Stimulated activated CD4-positive, alpha-beta T cell treated with anti-CD3 and anti-CD28 coated beads, Interleukin-15, amount 100 ng/mL, for 1 hour (primary cell): Measurements from ENCODE around the gene RS1.

Experiments used
- DNase-seq, 2 donors: peaks; one replicate each; pipeline ENCODE4 v3.0.0-alpha.2; 2020; ENCODE audit warnings: low read depth in 1 of 2, low spot score in 1 of 2

The RS1 gene

DNA sequence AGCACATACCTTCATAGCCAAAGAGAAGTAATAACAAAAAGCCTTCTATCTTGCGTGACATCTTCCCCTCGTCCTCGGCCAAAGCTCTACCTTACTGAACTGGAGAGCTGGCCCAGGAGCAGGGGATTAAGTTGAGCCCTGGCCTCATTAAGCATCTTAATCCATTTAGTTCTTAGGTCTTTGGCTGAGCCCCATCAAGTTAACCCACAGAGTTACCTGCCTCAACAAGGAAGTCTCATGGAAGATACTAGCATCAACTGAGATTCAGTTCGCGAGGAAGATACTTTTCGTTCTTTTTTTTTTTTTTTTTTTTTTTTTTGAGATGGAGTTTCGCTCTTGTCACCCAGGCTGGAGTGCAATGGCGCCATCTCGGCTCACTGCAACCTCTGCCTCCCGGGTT is at the start of gene RS1:
TSS of gene RS1 (minus strand) at position 101 of the 400 bp plus-strand sequence. CDS start at position 61, 40 bp downstream.
- no peak for DNase-seq

DNA sequence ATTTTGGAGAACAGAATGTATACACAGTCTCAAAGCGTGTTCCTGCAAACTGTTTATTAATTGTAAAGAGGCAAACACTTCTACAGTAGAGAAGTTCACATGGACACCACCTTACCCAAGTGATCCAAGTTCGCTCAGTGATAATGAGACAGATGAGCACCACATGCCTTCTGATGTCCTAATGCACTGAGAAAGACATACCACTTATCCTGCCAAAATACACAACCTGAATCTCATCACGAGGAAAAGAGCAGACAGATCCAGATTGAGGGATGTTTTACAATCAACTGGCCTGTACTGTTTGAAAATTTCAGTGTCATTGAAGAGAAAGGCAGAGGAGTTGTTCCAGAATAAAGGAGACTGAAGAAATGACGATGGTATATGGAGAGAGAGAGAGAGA is 47.9 kb upstream of the RS1 start:
- DNase-seq: no peak

DNA sequence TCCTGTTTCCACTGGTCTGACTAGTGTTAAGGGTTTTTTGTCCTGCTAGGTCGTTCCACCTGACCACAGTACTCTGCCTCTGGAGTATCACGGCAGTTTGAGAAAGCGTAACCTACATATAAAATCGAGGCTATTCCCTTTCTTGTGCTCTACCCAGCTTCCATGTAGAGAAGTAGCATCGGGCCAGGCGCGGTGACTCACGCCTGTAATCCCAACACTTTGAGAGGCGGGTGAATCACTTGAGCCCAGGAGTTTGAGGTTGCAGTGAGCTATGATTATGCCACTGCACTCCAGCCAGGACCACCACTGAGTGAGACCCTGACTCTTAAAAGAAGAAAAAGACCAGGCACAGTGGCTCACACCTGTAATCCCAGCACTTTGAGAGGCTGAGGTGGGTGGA is 43.0 kb upstream of the RS1 start:
- DNase-seq: no peak

DNA sequence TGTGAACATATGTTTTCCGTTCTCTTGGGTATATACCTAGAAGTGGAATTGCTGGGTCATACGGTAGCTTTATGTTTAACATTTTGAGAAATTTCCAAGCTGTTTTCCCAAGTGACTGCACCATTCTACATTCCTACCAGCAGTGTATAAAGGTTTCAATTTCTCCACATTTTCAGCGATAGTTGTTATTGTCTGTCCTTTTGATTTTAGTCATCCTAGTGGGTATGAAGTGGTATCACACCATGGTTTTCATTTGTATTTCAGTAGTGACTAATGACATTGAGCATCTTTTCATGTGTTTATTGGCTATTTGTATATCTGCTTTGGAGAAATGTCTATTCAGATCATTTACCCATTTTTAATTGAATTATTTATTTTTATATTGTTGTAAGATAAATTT is 37.9 kb upstream of the RS1 start:
- no peak for DNase-seq

DNA sequence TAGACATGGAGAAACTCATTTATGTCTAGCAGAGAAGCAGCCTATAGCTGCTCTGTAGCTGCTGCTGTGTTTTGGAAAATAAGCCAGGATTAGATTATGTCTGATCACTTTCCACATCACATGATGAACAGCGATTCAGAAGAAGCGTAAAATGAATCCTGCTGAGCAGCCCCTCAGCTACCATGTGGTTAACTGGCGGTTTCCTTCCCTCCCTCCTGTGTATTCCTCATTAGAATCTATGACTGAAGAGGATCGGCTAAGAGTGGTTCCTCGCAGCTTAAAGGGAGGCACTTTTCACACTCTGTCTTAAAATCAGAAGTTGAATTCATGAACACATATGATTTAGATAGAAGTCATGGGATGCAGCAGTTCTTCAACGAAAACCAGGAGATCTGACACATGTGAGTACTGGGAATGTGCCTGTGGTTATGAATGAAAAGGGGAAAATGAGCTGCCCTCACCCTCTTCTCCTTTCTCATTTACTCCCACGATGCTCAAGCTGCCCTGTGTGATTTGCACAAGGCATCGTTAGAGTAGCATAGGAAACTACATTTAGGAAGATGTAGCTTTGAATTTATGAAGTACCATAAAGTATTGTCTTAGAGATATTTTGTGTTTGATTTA is 35.6 kb upstream of the RS1 start, which contains the start of gene PPEF1:
TSS of gene PPEF1 (plus strand) at position 220 of the 624 bp plus-strand sequence. CDS start at position 356, 136 bp downstream.
- no peak for DNase-seq

DNA sequence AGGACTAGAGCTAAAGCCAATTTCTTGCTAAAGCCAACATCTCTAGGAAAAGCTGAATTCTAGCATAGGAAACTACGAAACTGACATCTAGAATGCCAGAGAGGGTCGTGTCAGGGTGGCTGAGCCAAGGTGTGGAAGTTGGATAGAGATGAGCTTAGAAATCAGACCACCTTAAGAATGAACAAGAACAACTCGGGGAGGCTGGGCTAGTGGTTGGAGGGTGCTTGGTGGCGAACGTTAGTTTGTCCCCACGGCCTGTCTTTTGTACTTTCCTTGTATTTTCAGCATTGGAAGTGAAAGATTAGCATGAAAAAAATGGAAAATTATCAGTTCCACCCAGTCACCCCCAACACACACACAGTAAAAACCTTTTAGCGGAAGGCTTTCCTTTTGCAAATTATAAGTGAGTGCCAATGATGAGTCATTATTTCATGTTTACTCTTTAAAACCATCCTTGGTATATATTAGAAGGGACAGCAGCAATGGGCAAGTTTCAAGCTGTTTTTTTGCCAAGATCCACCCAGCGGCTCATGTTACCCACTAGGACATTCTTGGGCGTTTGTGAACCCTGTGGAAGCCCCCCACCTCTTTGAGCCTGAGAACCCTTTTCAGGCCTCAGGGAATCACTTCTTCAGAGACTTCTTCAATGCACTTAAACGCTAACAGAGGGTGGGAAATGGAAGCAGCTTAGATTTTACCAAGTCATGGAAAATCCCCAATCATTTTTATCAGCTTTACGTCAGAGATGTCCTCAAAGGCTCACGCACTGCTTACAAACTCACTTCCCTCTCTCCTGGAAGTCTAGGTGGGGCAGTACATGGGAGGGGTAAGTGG is 30.7 kb upstream of the RS1 start:
- no peak for DNase-seq

DNA sequence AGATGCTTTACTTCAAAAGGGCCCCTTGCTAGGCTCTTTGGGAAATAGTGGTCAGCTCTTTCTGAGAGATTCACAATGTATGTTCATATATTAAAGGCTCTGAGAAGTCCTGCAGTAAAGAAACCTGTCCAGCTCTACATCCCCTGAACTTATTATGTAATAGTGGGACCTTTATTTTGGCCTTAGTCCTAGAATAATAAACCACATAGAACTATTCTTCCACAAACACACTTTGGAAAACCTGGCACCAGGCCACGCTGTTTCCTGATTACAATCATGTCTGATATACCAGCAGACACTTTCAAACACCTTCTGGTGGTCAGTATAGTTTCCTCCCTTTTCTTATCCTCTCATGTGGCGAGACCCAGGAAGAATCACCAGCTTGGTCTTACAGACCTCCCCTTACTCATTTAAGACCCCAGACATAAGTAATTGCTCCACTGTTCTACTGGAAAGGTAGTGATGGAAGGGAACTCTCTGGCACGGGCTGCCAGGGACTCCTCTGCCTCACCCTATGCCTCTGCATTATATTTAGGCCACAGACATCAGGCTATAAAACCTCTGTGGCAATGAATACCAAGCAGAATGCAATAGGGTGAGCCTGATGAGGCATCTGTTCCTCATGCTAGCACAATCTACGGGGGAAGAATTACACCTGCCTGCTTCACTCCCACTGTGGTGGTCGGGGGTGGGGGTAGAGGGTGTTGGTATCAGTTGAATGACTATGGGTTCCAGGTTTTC is 29.9 kb upstream of the RS1 start:
- DNase-seq: no peak

DNA sequence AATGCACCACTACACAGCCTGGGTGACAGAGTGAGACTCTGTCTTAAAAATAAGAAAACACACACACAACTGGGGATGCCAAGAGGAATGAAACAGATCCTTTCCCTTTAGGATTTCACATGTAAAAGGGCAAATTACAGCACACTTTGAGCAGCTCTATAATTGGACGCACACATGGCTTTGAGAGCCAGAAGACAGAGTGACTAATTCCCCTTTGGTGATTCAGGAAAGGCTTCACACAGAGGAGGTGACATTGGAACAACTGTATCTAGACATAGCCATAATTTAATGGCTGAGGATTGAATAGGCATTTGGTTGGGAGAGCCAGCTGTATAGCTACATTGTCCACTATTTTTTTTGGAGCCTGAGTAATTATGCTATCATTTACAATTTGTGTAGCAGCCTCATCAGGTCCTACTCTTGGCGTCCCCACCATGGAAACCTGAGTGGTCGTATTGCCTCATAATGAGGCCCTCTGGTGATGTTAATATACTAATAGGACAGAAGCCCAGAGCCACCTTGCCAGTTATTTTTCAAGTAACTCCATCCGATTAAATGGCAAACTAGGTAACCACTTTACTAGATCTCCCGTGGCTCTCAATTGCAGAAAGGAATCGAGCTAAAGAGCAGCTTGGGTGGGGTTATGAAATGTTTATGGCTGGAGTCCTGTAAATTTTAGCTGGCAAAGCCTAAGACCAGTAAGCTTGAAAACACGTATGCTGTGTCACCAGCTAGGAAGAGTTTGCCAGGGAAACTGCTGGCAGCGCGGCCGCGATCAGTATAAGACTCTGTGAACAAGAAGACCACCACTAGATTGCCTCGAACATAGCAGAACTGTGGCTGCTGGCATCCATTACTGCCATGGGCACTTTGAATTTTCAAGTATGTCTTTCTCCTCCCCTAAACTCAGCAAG is 27.1 kb upstream of the RS1 start:
- DNase-seq: no peak

DNA sequence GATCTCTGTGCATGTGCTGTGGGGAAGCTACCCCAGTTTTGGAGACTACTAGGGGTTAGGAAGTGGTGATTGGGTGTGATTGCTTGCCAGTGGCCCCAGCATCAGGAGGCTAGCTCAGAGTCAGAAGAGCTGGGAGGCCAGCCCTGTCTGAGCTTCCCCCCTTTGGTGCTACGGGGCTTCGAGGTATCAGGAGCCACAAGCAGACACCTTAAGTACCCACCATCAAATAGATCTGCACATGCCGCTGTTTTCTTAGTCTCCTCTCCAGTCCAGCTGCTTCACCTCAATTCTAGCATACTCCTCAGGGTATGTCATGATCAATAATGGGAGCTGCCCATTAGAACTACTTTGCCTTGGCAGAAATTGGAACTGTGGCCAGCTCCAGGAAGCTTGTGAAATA is 24.7 kb upstream of the RS1 start:
- DNase-seq: no peak

DNA sequence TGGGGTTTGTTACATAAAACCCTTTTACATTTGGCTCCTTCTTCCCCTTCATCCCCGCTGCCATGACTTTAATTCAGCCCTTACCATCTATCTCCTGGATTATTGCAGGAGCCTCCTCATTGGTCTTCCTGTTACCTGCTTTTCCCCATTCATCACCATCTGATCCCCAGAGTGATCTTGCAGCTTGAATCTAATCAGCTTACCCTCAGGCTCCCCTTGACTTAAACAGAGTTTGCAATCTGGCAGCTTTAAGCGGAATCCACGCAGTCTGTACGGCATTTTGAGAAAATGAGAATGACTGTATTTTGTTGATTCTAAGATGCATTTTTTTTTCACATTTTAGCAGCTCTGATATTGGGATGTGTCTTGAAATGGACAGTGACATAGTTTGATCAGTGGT is 20.6 kb upstream of the RS1 start:
- DNase-seq: no peak

DNA sequence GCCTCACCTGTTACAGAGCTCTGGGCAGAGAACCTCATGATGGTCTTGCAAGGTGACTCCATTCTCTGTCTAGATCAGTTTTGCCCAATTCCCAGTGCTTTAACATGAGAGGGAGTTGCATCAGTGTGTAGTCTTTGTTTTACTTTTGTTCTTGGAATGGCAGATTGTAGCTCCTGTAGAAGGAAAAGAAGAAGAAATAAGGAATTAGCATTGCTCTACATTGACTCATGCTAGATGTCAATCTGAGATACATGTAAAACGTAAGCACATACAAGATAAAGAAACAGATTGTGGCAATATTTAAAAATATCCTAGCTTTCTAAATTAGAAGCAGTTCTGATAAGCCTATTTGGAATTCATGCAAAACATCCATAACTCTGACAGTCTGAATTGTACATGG is 19.5 kb upstream of the RS1 start:
- DNase-seq: no peak

DNA sequence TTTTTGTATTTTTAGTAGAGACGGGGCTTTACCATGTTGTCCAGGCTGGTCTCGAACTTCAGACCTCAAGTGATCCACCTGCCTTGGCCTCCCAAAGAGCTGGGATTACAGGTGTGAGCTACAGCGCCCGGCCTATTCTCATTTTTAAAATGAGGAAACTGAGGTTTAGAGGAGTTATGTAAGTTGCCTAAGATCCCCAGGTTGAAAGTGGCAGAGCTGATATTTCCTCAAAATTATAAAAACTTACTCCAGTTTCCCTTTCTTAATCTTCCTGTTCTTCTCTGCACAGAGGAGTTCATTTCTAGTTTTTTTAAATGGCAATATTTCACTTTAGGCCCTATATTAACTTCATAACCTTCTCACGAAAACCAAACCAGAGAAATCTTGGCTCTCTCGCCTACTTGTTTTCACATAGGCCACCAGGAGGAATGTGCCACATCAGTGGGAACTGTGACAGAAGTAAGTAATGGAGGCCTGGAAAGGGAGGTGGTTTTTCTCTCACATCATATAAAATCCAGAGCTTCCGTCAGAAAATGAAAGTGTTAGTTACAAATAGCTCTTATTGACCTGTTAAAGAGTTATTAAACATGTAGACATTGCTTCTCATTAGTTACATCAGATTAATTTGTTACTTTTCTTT is 16.1 kb upstream of the RS1 start:
- DNase-seq: no peak

DNA sequence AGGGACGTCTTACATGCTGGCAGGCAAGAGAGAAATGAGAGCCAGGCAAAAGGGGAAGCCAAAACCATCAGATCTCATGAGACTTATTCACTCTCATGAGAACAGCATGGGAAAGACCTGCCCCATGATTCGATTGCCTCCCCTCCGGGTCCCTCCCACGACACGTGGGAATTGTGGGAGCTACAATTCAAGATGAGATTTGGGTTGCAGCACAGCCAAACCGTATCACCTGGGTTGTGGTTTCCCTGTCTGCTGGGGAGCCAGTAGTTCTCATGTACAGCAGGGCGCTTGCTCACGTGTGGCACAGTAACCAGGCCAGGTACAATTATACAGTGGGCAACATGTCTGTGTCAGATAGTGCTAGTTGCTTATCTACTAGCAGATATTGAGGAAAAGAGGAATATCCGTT is 11.1 kb upstream of the RS1 start:
- no peak for DNase-seq

DNA sequence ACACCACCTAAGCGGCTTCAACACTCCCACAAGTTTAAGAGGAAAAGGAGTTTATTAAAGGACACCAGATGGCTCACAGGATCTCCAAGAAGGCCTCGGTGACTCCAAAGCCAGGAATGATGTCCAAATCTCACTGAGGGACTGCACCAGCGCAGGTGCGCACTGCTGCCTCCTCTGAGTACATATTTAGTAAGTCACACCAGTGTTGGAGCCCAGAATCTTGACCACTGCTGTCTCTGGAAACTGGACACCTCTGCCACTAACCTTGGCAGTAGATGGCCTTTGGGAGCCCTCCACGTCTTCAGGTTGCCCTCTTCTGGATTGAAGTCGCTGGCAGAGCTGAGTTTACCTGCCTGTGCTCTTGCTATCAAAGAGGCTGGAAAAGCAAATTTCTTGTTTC is 10.1 kb upstream of the RS1 start:
- DNase-seq: no peak

DNA sequence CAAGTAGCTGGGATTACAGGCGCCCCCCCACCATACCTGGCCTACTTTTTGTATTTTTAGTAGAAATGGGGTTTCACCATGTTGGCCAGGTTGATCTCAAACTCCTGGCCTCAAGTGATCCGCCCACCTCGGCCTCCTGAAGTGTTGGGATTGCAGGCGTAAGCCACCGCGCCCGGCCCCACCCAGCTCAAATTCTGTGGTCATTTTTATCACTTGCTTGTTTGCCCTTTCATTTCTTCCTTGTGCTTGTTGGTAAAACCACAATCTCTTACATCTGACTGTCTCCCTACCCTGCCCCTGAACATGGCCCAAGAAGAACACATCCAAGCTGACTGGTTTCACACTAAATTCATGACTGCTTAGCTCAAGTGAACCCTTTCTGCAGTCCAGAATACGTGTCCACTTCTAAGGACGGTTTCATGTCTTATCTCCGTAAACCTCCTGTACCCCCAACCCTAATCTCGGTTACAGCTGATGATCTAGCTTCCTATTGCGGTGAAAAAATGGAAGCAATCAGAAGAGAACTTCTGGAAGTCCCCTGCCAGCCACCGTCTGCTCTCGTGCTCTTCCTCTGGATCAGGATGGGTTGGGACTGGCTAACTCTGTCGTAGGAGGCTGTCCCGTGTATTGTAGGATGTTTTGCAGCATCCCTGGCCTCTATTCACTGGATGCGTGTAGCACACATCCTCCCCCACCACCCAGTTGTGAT is 5.4 kb upstream of the RS1 start:
- DNase-seq: no peak

DNA sequence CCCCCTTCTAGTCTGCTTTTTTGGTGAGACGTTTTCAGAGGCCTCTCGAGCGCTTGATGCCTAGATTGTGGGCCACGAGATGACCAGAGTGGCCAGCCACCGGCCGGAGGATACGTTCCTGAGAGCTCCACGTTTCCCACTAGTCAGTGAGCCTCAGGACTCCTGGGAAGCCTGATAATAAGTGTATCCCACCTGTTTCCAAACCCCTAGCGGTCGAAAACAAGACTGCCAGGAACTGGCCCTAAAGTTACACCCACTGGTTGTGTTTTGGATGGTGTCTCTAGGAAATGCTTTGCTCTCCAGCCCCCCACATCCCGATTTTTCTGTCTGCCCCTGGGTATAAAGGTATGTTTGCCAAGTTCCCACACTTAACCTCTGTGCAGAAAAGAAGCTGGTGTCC is 4.6 kb upstream of the RS1 start:
- no peak for DNase-seq

DNA sequence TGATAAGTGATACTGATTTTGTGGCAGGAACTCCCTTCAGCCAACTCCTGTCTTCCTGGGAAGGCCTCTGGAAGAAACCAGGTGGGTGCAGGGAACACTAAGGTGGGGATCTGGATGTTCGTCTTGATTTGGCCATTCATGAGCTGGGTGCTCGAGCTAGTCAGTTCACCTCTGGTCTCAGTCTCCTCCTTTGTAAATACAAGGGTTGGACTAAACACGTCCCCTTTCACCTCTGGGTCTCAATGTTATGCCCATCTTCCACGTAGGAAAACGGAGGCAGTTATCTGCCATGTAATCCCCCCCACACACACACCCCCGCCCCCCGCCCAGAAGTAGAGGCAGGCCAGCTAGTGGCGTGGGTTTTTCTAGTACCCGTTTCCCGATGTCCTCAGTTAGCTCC is 4.1 kb upstream of the RS1 start:
- no peak for DNase-seq

DNA sequence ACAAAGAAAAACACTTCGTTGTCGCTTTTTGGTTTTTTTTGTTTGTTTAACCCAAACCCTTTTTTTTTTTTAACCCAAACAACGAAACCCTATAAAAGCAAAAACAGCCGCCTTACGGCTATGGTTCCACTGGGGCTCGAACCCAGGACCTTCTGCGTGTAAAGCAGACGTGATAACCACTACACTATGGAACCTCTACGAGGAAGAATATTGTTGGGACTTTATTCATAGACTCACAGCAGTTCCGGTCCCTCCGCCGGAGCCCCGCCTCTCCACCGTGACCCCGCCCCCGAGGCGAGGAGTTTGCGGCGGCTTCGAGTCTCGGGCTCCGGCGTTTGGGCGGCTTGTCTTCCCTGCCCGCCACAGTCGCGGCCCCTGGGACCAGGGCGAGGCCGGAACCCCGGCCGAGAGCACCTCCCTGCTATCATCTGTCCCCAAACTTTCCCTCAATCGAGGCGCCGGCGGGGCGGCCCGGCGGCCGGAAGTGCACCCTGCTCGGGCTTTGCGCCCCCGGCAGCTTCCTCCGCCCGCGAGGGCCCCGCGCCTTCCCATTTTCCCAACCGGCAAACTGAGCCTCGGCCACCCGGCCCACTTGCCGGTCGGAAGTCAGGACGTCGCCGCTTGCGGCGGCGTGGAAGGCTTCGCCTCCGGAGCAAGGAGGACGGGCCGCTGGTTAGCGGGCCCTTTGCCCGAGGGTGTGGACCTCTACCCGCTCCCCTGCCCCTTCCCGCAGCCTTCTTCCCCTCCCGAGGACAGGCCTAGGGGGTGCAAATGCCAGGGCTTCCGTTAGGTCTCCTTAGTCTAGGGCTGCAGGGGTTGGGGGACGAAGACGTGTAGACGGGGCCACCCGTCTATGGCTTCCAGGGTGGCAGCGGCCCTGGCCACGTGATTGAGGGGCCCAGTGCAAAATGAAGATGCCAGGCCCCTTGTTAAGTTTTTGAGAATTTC is 3.2 kb upstream of the RS1 start:
- DNase-seq: peak; percentile 65 to 67

DNA sequence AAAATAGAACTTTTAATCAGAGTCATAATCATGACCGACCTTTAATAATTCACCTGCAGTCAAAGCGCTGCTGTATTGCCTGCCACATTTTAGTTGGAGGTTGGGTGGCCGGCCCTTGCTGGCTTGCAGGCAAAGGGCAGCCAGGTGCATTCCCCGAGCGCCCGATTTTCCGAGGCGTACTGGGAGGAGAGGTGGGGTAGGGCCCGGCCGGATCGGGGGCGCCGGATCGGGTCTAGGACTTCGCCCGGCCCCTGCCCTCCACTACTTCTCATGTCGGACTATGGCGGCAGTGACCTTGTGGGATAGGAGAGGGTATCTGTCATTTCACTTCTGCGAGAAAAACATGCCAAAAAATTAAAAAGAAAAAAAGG is 2.5 kb upstream of the RS1 start:
- peak in 1 of 2 donors; percentile 11 for DNase-seq
